HG02973 (cell line): ENCODE results near the gene ATP12A.

Source experiments
- ATAC-seq: cut with Tn5 transposase; IDR thresholded peaks from one replicate; pipeline ENCODE4 v1.9.1; 2021; ENCODE audit warnings: moderate library complexity; ENCODE audit not compliant: unreplicated experiment

ATP12A gene

GRCh38 chr13:24662195-24663088, 17.8 kb upstream of the ATP12A start:
- no peak for ATAC-seq

- ATAC-seq: no peak
These were observed 17.2 kb upstream of the ATP12A start for GRCh38 chr13:24663089-24663395.

- no peak for ATAC-seq
These were observed 16.6 kb upstream of the ATP12A start for GRCh38 chr13:24663586-24663985.

- no peak for ATAC-seq
These were observed 15.3 kb upstream of the ATP12A start for GRCh38 chr13:24664726-24665409.

GRCh38 chr13:24668511-24668910, 11.7 kb upstream of the ATP12A start:
- ATAC-seq: no peak

GRCh38 chr13:24668955-24669582, 11.1 kb upstream of the ATP12A start:
- ATAC-seq: no peak

- no peak for ATAC-seq
These were observed 10.0 kb upstream of the ATP12A start for GRCh38 chr13:24670174-24670573.

GRCh38 chr13:24670961-24671381, 9.2 kb upstream of the ATP12A start:
- no peak for ATAC-seq

GRCh38 chr13:24671386-24672113, 8.7 kb upstream of the ATP12A start:
- no peak for ATAC-seq

- ATAC-seq: no peak
These were observed 7.8 kb upstream of the ATP12A start for GRCh38 chr13:24672141-24673132.

GRCh38 chr13:24675806-24676570, 4.2 kb upstream of the ATP12A start:
- ATAC-seq: no peak

GRCh38 chr13:24678151-24678550, 2.1 kb upstream of the ATP12A start:
- ATAC-seq: no peak

GRCh38 chr13:24679686-24680085, 522 bp upstream of the ATP12A start:
- ATAC-seq: no peak

GRCh38 chr13:24680921-24681604, 855 bp downstream of the ATP12A start:
- no peak for ATAC-seq

- no peak for ATAC-seq
These were observed 1.7 kb downstream of the ATP12A start for GRCh38 chr13:24681930-24682329.

GRCh38 chr13:24682353-24682752, 2.1 kb downstream of the ATP12A start:
- ATAC-seq: no peak

GRCh38 chr13:24683351-24683750, 3.1 kb downstream of the ATP12A start:
- no peak for ATAC-seq

- no peak for ATAC-seq
These were observed 3.8 kb downstream of the ATP12A start for GRCh38 chr13:24683838-24684599.
